Measurements from ENCODE around the gene ARPP21. TPM values are rescaled to one million over a fixed set of nuclear protein-coding genes. Genes with fewer than 3 reads are reported as not detected.

Gene ARPP21
- polyA plus RNA-seq, 1 donor (not counting 4 experiments of a cell fraction or from before 2014, with no cell fraction given), result not detected

DNA sequence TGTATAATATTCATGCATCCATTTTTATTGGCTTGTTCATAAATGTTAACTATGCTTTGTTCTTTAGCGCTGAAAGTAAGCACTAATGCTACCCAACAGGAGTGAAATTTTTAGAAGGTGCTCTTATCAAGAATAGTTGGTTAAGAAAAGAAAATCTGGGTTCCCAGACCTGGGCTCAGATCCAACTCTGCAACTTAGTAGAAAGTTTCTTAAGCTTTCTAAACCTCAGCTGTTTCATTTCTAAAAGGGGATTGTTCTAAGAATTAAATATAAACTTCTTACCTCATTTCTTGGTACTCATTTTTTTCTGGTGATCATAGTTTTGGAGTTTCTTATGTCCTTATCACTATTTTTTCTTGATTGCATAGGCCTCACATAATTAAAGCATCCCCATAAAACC lies 12.1 kb downstream of the ARPP21 start:
- no peak overlapping the region for H2AFZ ChIP-seq (ENCODE audit: control insufficient read depth, low read length)
- no peaks in the 10 kb centered on the region for H3K27me3 ChIP-seq (ENCODE audit: control insufficient read depth, extremely low read depth, insufficient read depth, low read length)
- no peaks in the 10 kb centered on the region for H4K20me1 ChIP-seq (ENCODE audit: control insufficient read depth, extremely low read depth, insufficient read depth, low read length)
- H3K4me3 ChIP-seq (ENCODE audit: control insufficient read depth in 2 of 3, extremely low read depth in 1 of 3, insufficient read depth in 2 of 3, low read depth in 1 of 3, low read length in 3 of 3), result no peak overlapping the region
- FAIRE-seq (no peak), DNase-seq (ENCODE audit: low read depth, low spot score) (no peak)
- H3K4me1 ChIP-seq (ENCODE audit: control insufficient read depth, extremely low read depth, insufficient read depth, low read length), result no peaks in the 10 kb centered on the region
- no peak overlapping the region for H3K9ac ChIP-seq (ENCODE audit: control insufficient read depth, extremely low read depth, insufficient read depth, low read length)
- H3K4me2 ChIP-seq (ENCODE audit: control insufficient read depth, extremely low read depth, insufficient read depth, low read depth, low read length), result no peak overlapping the region
- H3K27ac ChIP-seq (ENCODE audit: control insufficient read depth, insufficient read depth, low read length), result no peak overlapping the region
- no peaks in the 10 kb centered on the region for H3K9me3 ChIP-seq (ENCODE audit: control insufficient read depth, low read depth, low read length)
- TF ChIP-seq EZH2 (IDR thresholded peaks at IDR 0.05; ENCODE audit: low read length), result no peak
- TF ChIP-seq, protein P1, sequence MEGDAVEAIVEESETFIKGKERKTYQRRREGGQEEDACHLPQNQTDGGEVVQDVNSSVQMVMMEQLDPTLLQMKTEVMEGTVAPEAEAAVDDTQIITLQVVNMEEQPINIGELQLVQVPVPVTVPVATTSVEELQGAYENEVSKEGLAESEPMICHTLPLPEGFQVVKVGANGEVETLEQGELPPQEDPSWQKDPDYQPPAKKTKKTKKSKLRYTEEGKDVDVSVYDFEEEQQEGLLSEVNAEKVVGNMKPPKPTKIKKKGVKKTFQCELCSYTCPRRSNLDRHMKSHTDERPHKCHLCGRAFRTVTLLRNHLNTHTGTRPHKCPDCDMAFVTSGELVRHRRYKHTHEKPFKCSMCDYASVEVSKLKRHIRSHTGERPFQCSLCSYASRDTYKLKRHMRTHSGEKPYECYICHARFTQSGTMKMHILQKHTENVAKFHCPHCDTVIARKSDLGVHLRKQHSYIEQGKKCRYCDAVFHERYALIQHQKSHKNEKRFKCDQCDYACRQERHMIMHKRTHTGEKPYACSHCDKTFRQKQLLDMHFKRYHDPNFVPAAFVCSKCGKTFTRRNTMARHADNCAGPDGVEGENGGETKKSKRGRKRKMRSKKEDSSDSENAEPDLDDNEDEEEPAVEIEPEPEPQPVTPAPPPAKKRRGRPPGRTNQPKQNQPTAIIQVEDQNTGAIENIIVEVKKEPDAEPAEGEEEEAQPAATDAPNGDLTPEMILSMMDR (optimal IDR thresholded peaks at IDR 0.05 in 1 of 3, IDR thresholded peaks at IDR 0.05 in 1 of 3, conservative IDR thresholded peaks at IDR 0.05 in 1 of 3; ENCODE audit: extremely low read depth in 1 of 3, insufficient read depth in 2 of 3, low read length in 3 of 3), result no peak
- H3K9me1 ChIP-seq (ENCODE audit: control insufficient read depth, extremely low read depth, insufficient read depth, low read length), result no peaks in the 10 kb centered on the region
- dilution Hi-C loops (cut with MboI; ENCODE audit: extremely low pct_ligation_motif_present, low sequenced_read_pairs), result no loop called here
- no peaks in the 10 kb centered on the region for H3K36me3 ChIP-seq (ENCODE audit: control insufficient read depth in 2 of 2, extremely low read depth in 1 of 2, insufficient read depth in 2 of 2, low read length in 2 of 2)
- H3K79me2 ChIP-seq (ENCODE audit: control insufficient read depth, insufficient read depth, low read length), result no peaks in the 10 kb centered on the region

DNA sequence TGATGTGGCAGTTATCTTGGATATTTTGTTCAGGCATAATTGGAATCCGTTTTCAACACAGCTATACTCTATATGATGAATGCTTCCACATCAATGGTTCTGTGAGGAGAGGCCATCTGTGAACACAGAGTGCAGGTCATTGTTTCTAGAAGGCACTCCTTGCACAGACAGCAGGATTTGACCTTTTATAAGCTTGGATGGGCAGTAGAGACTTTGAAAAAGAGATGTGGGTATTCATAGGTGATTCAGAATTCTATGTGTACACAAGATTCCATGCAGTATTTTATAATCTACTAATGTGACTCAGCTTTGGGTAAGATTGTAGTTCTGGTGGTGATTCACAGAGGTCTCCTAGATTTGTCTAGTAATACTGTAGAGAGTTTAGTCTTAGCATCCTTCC lies 12.5 kb downstream of the ARPP21 start:
- Histone ChIP-seq H3K27me3 (ENCODE audit: control insufficient read depth, extremely low read depth, insufficient read depth, low read length) (no peaks in the 10 kb centered on the region), H3K9me3 (ENCODE audit: control insufficient read depth, low read depth, low read length) (no peaks in the 10 kb centered on the region), H3K79me2 (ENCODE audit: control insufficient read depth, insufficient read depth, low read length) (no peaks in the 10 kb centered on the region), H3K4me3 (ENCODE audit: control insufficient read depth in 2 of 3, extremely low read depth in 1 of 3, insufficient read depth in 2 of 3, low read depth in 1 of 3, low read length in 3 of 3) (no peak overlapping the region), H3K9ac (ENCODE audit: control insufficient read depth, extremely low read depth, insufficient read depth, low read length) (no peak overlapping the region), H2AFZ (ENCODE audit: control insufficient read depth, low read length) (no peak overlapping the region), H4K20me1 (ENCODE audit: control insufficient read depth, extremely low read depth, insufficient read depth, low read length) (no peaks in the 10 kb centered on the region), H3K27ac (ENCODE audit: control insufficient read depth, insufficient read depth, low read length) (no peak overlapping the region), H3K9me1 (ENCODE audit: control insufficient read depth, extremely low read depth, insufficient read depth, low read length) (no peaks in the 10 kb centered on the region), H3K36me3 (ENCODE audit: control insufficient read depth in 2 of 2, extremely low read depth in 1 of 2, insufficient read depth in 2 of 2, low read length in 2 of 2) (no peaks in the 10 kb centered on the region), H3K4me1 (ENCODE audit: control insufficient read depth, extremely low read depth, insufficient read depth, low read length) (no peaks in the 10 kb centered on the region), H3K4me2 (ENCODE audit: control insufficient read depth, extremely low read depth, insufficient read depth, low read depth, low read length) (no peak overlapping the region)
- no peak for TF ChIP-seq EZH2 (IDR thresholded peaks at IDR 0.05; ENCODE audit: low read length)
- TF ChIP-seq, protein P1 (optimal IDR thresholded peaks at IDR 0.05 in 1 of 3, IDR thresholded peaks at IDR 0.05 in 1 of 3, conservative IDR thresholded peaks at IDR 0.05 in 1 of 3; ENCODE audit: extremely low read depth in 1 of 3, insufficient read depth in 2 of 3, low read length in 3 of 3), result no peak
- DNase-seq (ENCODE audit: low read depth, low spot score) (no peak), FAIRE-seq (no peak)
- dilution Hi-C loops (cut with MboI; ENCODE audit: extremely low pct_ligation_motif_present, low sequenced_read_pairs), result no loop called here
